ENCODE results near the gene ADAMTS2. TPM values are rescaled to one million over a fixed set of nuclear protein-coding genes. Genes with fewer than 3 reads are reported as not detected.

The ADAMTS2 gene
- total and polyA plus RNA-seq, 7 experiments from 2014 or later, result not detected

GRCh38 chr5:179207470-179207869, 137.8 kb downstream of the ADAMTS2 start:
- no peaks in the 10 kb centered on the region for H3K36me3 Mint-ChIP-seq
- H3K4me1 Mint-ChIP-seq, result no peaks in the 10 kb centered on the region
- POLR2A ChIA-PET, result no interaction called here
- no peak overlapping the region for H3K4me3 ChIP-seq (ENCODE audit: low read length)
- intact Hi-C loops (cut with micrococcal nuclease), result no loop called here
- H3K9me3 Mint-ChIP-seq, result no peaks in the 10 kb centered on the region
- H3K27ac ChIP-seq (ENCODE audit: low read depth, low read length), result no peak overlapping the region
- peaks cover 0 to 11% (median 0%) of the 10 kb centered on the region in 5 donors for H3K27me3 Mint-ChIP-seq
- ATAC-seq (no peak), DNase-seq (no peak)
- H3K9me3 ChIP-seq (ENCODE audit: control insufficient read depth in 2 of 3, low read length in 3 of 3), result no peaks in the 10 kb centered on the region
- CTCF ChIA-PET, result no interaction called here
- H3K4me1 ChIP-seq (ENCODE audit: control insufficient read depth in 2 of 2, insufficient read depth in 2 of 2, low read length in 2 of 2), result no peaks in the 10 kb centered on the region
- no peak overlapping the region for H3K4me3 Mint-ChIP-seq
- no peak overlapping the region for H3K27ac Mint-ChIP-seq
- no peaks in the 10 kb centered on the region for H3K27me3 ChIP-seq (ENCODE audit: control insufficient read depth in 2 of 2, insufficient read depth in 2 of 2, low read length in 2 of 2)
- H3K36me3 ChIP-seq (ENCODE audit: control insufficient read depth in 2 of 3, insufficient read depth in 3 of 3, low read length in 3 of 3), result no peaks in the 10 kb centered on the region

DNA sequence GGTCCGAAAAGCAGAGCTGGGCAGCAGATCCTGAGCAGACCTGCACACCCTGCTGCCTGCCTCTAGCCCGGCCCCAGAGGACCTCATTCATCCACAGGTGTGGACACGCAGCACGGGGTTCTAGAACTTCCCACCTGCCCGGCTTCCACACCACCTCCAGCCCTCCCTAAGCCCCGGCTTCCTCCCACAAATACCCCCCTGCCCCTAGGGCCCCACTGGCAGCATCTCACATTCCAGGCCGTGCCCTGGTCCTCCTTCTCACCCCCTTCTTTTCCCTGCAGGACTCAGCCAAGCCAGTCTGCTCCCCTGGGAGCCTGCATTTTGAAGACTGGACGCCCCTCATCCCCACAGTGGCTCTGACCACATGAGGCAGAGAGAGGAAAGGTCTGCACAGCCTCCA, 138.9 kb downstream of the ADAMTS2 start:
- H3K27ac ChIP-seq (ENCODE audit: low read depth, low read length), result no peak overlapping the region
- H3K9me3 ChIP-seq (ENCODE audit: control insufficient read depth in 2 of 3, low read length in 3 of 3), result no peaks in the 10 kb centered on the region
- H3K4me1 Mint-ChIP-seq, result no peaks in the 10 kb centered on the region
- DNase-seq (no peak), ATAC-seq (no peak)
- no peak overlapping the region for H3K4me3 Mint-ChIP-seq
- H3K36me3 Mint-ChIP-seq, result no peaks in the 10 kb centered on the region
- no peaks in the 10 kb centered on the region for H3K9me3 Mint-ChIP-seq
- H3K27me3 ChIP-seq (ENCODE audit: control insufficient read depth in 2 of 2, insufficient read depth in 2 of 2, low read length in 2 of 2), result no peaks in the 10 kb centered on the region
- peaks cover 0 to 5% (median 0%) of the 10 kb centered on the region in 5 donors for H3K27me3 Mint-ChIP-seq
- H3K27ac Mint-ChIP-seq, result no peak overlapping the region
- H3K36me3 ChIP-seq (ENCODE audit: control insufficient read depth in 2 of 3, insufficient read depth in 3 of 3, low read length in 3 of 3), result no peaks in the 10 kb centered on the region
- H3K4me1 ChIP-seq (ENCODE audit: control insufficient read depth in 2 of 2, insufficient read depth in 2 of 2, low read length in 2 of 2), result no peaks in the 10 kb centered on the region
- ChIA-PET CTCF (no interaction called here), POLR2A (no interaction called here)
- H3K4me3 ChIP-seq (ENCODE audit: low read length), result no peak overlapping the region
- intact Hi-C loops (cut with micrococcal nuclease), result no loop called here

- Mint-ChIP-seq H3K9me3 (no peaks in the 10 kb centered on the region), H3K4me3 (no peak overlapping the region), H3K36me3 (no peaks in the 10 kb centered on the region), H3K4me1 (no peaks in the 10 kb centered on the region), H3K27me3 (no peaks in the 10 kb centered on the region), H3K27ac (no peak overlapping the region)
- H3K9me3 ChIP-seq (ENCODE audit: control insufficient read depth in 2 of 3, low read length in 3 of 3), result no peaks in the 10 kb centered on the region
- ChIA-PET POLR2A (no interaction called here), CTCF (no interaction called here)
- no peak overlapping the region for H3K27ac ChIP-seq (ENCODE audit: low read depth, low read length)
- H3K4me1 ChIP-seq (ENCODE audit: control insufficient read depth in 2 of 2, insufficient read depth in 2 of 2, low read length in 2 of 2), result no peaks in the 10 kb centered on the region
- DNase-seq (no peak), ATAC-seq (no peak)
- no peaks in the 10 kb centered on the region for H3K36me3 ChIP-seq (ENCODE audit: control insufficient read depth in 2 of 3, insufficient read depth in 3 of 3, low read length in 3 of 3)
- intact Hi-C loops (cut with micrococcal nuclease), result no loop called here
- no peak overlapping the region for H3K4me3 ChIP-seq (ENCODE audit: low read length)
- no peaks in the 10 kb centered on the region for H3K27me3 ChIP-seq (ENCODE audit: control insufficient read depth in 2 of 2, insufficient read depth in 2 of 2, low read length in 2 of 2)
These were observed 140.0 kb downstream of the ADAMTS2 start for GRCh38 chr5:179205277-179205676.

DNA sequence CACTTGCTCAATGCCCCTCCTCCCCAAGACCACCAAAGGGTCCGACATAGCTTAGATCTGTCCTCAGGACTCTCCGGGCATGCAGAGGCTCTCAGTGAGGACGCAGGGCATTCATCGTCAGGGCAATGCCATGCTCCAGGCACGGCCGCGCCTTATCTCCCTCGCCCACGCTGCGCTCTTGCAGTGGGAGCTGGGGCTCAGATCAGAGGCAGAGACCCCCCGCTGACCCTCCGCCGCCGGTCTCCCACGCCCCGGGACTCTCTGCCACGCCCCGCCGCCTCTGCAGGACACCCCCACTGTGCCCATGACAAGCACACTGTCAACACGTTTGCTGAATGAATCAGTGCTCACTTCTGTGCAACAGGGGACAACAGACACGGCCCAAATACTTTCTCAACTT, 140.7 kb downstream of the ADAMTS2 start:
- Mint-ChIP-seq H3K4me3 (no peak overlapping the region), H3K27me3 (no peaks in the 10 kb centered on the region), H3K4me1 (no peaks in the 10 kb centered on the region), H3K36me3 (no peaks in the 10 kb centered on the region), H3K9me3 (no peaks in the 10 kb centered on the region), H3K27ac (no peak overlapping the region)
- no peaks in the 10 kb centered on the region for H3K4me1 ChIP-seq (ENCODE audit: control insufficient read depth in 2 of 2, insufficient read depth in 2 of 2, low read length in 2 of 2)
- no peaks in the 10 kb centered on the region for H3K9me3 ChIP-seq (ENCODE audit: control insufficient read depth in 2 of 3, low read length in 3 of 3)
- intact Hi-C loops (cut with micrococcal nuclease), result no loop called here
- ATAC-seq, result no peak
- no peak overlapping the region for H3K27ac ChIP-seq (ENCODE audit: low read depth, low read length)
- no peaks in the 10 kb centered on the region for H3K27me3 ChIP-seq (ENCODE audit: control insufficient read depth in 2 of 2, insufficient read depth in 2 of 2, low read length in 2 of 2)
- DNase-seq, result no peak
- H3K36me3 ChIP-seq (ENCODE audit: control insufficient read depth in 2 of 3, insufficient read depth in 3 of 3, low read length in 3 of 3), result no peaks in the 10 kb centered on the region
- ChIA-PET CTCF (no interaction called here), POLR2A (no interaction called here)
- no peak overlapping the region for H3K4me3 ChIP-seq (ENCODE audit: low read length)

DNA sequence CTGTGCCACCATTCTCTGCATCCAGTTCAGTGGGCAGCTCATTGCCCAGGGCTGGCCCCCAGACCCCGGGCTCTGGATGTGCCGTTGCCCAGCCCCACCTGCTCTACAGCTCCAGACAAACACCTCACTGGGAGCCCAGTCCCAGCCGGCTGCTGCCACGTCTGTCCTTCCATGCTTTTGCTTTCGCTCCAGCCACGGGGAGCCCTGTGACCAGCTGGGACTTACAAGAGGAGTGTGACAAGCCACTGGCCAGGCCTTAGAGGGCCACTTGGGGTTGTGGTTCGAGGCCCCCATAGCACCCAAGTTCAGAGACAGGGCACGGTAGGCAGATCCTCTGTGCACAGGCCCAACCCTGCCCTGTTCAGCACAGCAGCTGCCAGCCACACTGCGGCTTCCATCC, 142.0 kb downstream of the ADAMTS2 start:
- Mint-ChIP-seq H3K36me3 (no peaks in the 10 kb centered on the region), H3K27ac (no peak overlapping the region), H3K4me3 (no peak overlapping the region), H3K9me3 (no peaks in the 10 kb centered on the region), H3K4me1 (no peaks in the 10 kb centered on the region), H3K27me3 (no peaks in the 10 kb centered on the region)
- no peak for DNase-seq
- H3K4me3 ChIP-seq (ENCODE audit: low read length), result no peak overlapping the region
- H3K9me3 ChIP-seq (ENCODE audit: control insufficient read depth in 2 of 3, low read length in 3 of 3), result no peaks in the 10 kb centered on the region
- ATAC-seq, result no peak
- H3K4me1 ChIP-seq (ENCODE audit: control insufficient read depth in 2 of 2, insufficient read depth in 2 of 2, low read length in 2 of 2), result no peaks in the 10 kb centered on the region
- intact Hi-C loops (cut with micrococcal nuclease), result no loop called here
- no peaks in the 10 kb centered on the region for H3K36me3 ChIP-seq (ENCODE audit: control insufficient read depth in 2 of 3, insufficient read depth in 3 of 3, low read length in 3 of 3)
- ChIA-PET POLR2A (no interaction called here), CTCF (no interaction called here)
- no peak overlapping the region for H3K27ac ChIP-seq (ENCODE audit: low read depth, low read length)
- H3K27me3 ChIP-seq (ENCODE audit: control insufficient read depth in 2 of 2, insufficient read depth in 2 of 2, low read length in 2 of 2), result no peaks in the 10 kb centered on the region

- Mint-ChIP-seq H3K27me3 (no peaks in the 10 kb centered on the region), H3K36me3 (no peaks in the 10 kb centered on the region), H3K4me1 (no peaks in the 10 kb centered on the region), H3K9me3 (no peaks in the 10 kb centered on the region), H3K4me3 (no peak overlapping the region), H3K27ac (no peak overlapping the region)
- Histone ChIP-seq H3K27me3 (ENCODE audit: control insufficient read depth in 2 of 2, insufficient read depth in 2 of 2, low read length in 2 of 2) (no peaks in the 10 kb centered on the region), H3K36me3 (ENCODE audit: control insufficient read depth in 2 of 3, insufficient read depth in 3 of 3, low read length in 3 of 3) (no peaks in the 10 kb centered on the region), H3K4me3 (ENCODE audit: low read length) (no peak overlapping the region), H3K27ac (ENCODE audit: low read depth, low read length) (no peak overlapping the region), H3K9me3 (ENCODE audit: control insufficient read depth in 2 of 3, low read length in 3 of 3) (no peaks in the 10 kb centered on the region), H3K4me1 (ENCODE audit: control insufficient read depth in 2 of 2, insufficient read depth in 2 of 2, low read length in 2 of 2) (no peaks in the 10 kb centered on the region)
- CTCF ChIA-PET, result no interaction called here
- intact Hi-C loops (cut with micrococcal nuclease), result no loop called here
- DNase-seq, result no peak
- ATAC-seq, result no peak
- POLR2A ChIA-PET, result no interaction called here
These were observed 143.3 kb downstream of the ADAMTS2 start for GRCh38 chr5:179201986-179202385.

DNA sequence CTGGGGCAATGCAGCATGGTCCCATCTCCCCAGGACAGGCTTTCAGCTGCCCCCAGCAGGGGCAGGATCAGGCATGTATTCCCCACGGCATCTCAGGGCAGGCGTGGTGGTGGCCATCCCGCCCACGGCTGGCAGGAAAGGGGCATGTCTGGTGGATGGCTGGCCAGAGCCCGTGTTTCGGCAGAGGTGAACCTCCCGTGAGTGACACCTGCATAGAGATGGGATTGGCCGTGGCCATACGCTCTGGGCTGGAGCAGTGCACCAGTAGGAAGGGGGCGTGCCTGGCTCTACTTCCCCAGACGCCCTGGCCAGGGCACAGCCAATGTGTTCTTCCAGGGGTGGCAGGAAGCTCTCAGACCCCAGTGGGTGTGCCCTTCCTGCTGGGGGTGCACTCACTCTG, 146.0 kb downstream of the ADAMTS2 start:
- no peak overlapping the region for H3K4me3 Mint-ChIP-seq
- Histone ChIP-seq H3K36me3 (ENCODE audit: control insufficient read depth in 2 of 3, insufficient read depth in 3 of 3, low read length in 3 of 3) (no peaks in the 10 kb centered on the region), H3K27ac (ENCODE audit: low read depth, low read length) (no peak overlapping the region), H3K9me3 (ENCODE audit: control insufficient read depth in 2 of 3, low read length in 3 of 3) (no peaks in the 10 kb centered on the region), H3K4me3 (ENCODE audit: low read length) (no peak overlapping the region), H3K4me1 (ENCODE audit: control insufficient read depth in 2 of 2, insufficient read depth in 2 of 2, low read length in 2 of 2) (no peaks in the 10 kb centered on the region), H3K27me3 (ENCODE audit: control insufficient read depth in 2 of 2, insufficient read depth in 2 of 2, low read length in 2 of 2) (no peaks in the 10 kb centered on the region)
- peaks cover 0 to 1% (median 0%) of the 10 kb centered on the region in 7 donors for H3K4me1 Mint-ChIP-seq
- no peaks in the 10 kb centered on the region for H3K9me3 Mint-ChIP-seq
- H3K27me3 Mint-ChIP-seq, result no peaks in the 10 kb centered on the region
- POLR2A ChIA-PET, result no interaction called here
- H3K27ac Mint-ChIP-seq, result no peak overlapping the region
- DNase-seq, result no peak
- CTCF ChIA-PET, result no interaction called here
- no peak for ATAC-seq
- H3K36me3 Mint-ChIP-seq, result no peaks in the 10 kb centered on the region
- intact Hi-C loops (cut with micrococcal nuclease), result no loop called here

Data from naive thymus-derived CD4-positive, alpha-beta T cell (primary cell).